HepG2 (cell line): ENCODE measurements around the gene USP32. TPM values are rescaled to one million over a fixed set of nuclear protein-coding genes. Genes with fewer than 3 reads are reported as not detected.

ENCODE experiments used
- ATAC-seq: fragments of 200-7000 bp; cut with Tn5 transposase; 3 replicates; pipeline ENCODE4 v1.9.1; 2020; ENCODE audit warnings: mild to moderate bottlenecking, moderate library complexity
- BruUV-seq: library from RNA; stranded (reverse); fragments of 400-500 nt; replicated peaks from 2 replicates; lab custom pipeline; 2021; lab: Mats Ljungman, UMichigan
- CTCF ChIA-PET: fragments of 300-600 bp; formaldehyde crosslinking; extraction: SDS; loops from one replicate; lab custom pipeline; 2021; ENCODE audit warnings: low total read pairs, inconsistent platforms, low intra/inter-chr PET ratio; lab: Yijun Ruan, JAX
- POLR2A ChIA-PET: fragments of 350-600 bp; sonication (Branson Sonifier 250); formaldehyde crosslinking; loops from one replicate; lab custom pipeline; 2020; ENCODE audit warnings: antibody characterized with exemption, inconsistent platforms; lab: Yijun Ruan, JAX
- DNase-seq: peaks from one replicate; pipeline ENCODE4 v3.0.0-alpha.2; 2015; ENCODE audit warnings: low spot score
- FAIRE-seq: peaks from 3 replicates; lab custom pipeline; 2011; peaks lifted over from hg19 to GRCh38; lab: Jason Lieb, UNC
- H2AFZ ChIP-seq: one replicate; pipeline ENCODE4 v1.6.1; 2011; ENCODE audit warnings: low read length, inconsistent platforms
- H3K27ac ChIP-seq: fragments of 300-600 bp; 3 replicates; pipeline ENCODE4 v1.8.0; 2011; ENCODE audit warnings: mixed run types, mild to moderate bottlenecking, mixed read lengths, low read length, inconsistent platforms; ENCODE audit not compliant: insufficient read depth; ENCODE audit errors: extremely low read length
- H3K27me3 ChIP-seq, 2 experiments: fragments of 200-600 bp in 1 of 2; 2 replicates in 1 of 2; 3 replicates in 1 of 2; pipeline versions ENCODE4 v1.6.0 to v1.8.0; 2011; ENCODE audit warnings: low read length in 2 of 2, mild to moderate bottlenecking in 2 of 2, moderate library complexity in 2 of 2, inconsistent platforms in 1 of 2; ENCODE audit not compliant: insufficient read depth in 2 of 2, control insufficient read depth in 1 of 2
- H3K36me3 ChIP-seq, 2 experiments: fragments of 200-600 bp in 1 of 2; replicated peaks in 1 of 2; 2 replicates in 1 of 2; 3 replicates in 1 of 2; pipeline versions ENCODE4 v1.5.1 to v1.8.0; 2011; ENCODE audit warnings: low read length in 2 of 2, inconsistent platforms in 1 of 2; ENCODE audit not compliant: insufficient read depth in 2 of 2, control insufficient read depth in 1 of 2
- H3K4me1 ChIP-seq: 2 replicates; pipeline ENCODE4 v1.5.1; 2012; ENCODE audit warnings: low read length, inconsistent platforms; ENCODE audit not compliant: insufficient read depth
- H3K4me2 ChIP-seq: 2 replicates; pipeline ENCODE4 v1.6.0; 2011; ENCODE audit warnings: low read depth, low read length, inconsistent platforms
- H3K4me3 ChIP-seq, 3 experiments: fragments of 200-600 bp in 1 of 3; sonication (generic), shearing (Covaris generic) in 1 of 3; replicated peaks in 1 of 3; 2 replicates each; pipeline ENCODE4 v1.5.1; 2011 to 2016; ENCODE audit warnings: low read length in 3 of 3, inconsistent platforms in 2 of 3, low read depth in 2 of 3, mild to moderate bottlenecking in 2 of 3, control low read depth in 1 of 3, mixed read lengths in 1 of 3; ENCODE audit not compliant: insufficient read depth in 1 of 3
- H3K79me2 ChIP-seq: one replicate; pipeline ENCODE4 v1.6.1; 2011; ENCODE audit warnings: low read length, inconsistent platforms; ENCODE audit not compliant: insufficient read depth
- H3K9ac ChIP-seq: 2 replicates; pipeline ENCODE4 v1.6.0; 2011; ENCODE audit warnings: mild to moderate bottlenecking, low read depth, low read length, inconsistent platforms; ENCODE audit not compliant: insufficient read depth
- H3K9me3 ChIP-seq: 2 replicates; pipeline ENCODE4 v1.5.1; 2012; ENCODE audit warnings: mild to moderate bottlenecking, low read length
- H4K20me1 ChIP-seq: 2 replicates; pipeline ENCODE4 v1.6.0; 2011; ENCODE audit warnings: inconsistent platforms, mild to moderate bottlenecking, low read length, moderate library complexity; ENCODE audit not compliant: insufficient read depth
- HINFP ChIP-seq: sonication (generic); formaldehyde crosslinking; IDR thresholded peaks from 2 replicates; pipeline ENCODE4 v1.4.0; 2020; ENCODE audit warnings: low read depth, mild to moderate bottlenecking, missing genetic modification reagents
- HNRNPL ChIP-seq: fragments of 200-400 bp; formaldehyde crosslinking; IDR thresholded peaks from 2 replicates; pipeline ENCODE4 v1.6.1; 2017; ENCODE audit warnings: mild to moderate bottlenecking, low read depth, low read length
- ZNF234 ChIP-seq: sonication (generic); formaldehyde crosslinking; conservative IDR thresholded peaks from 2 replicates; pipeline ENCODE4 v1.5.1; 2020; ENCODE audit warnings: mild to moderate bottlenecking, missing genetic modification reagents
- ZNF367 ChIP-seq: sonication (generic); formaldehyde crosslinking; IDR thresholded peaks from 2 replicates; pipeline ENCODE4 v1.4.0; 2020; ENCODE audit warnings: missing genetic modification reagents, borderline replicate concordance
- WGBS: methylation state at CpG from one replicate; pipeline ENCODE4 v1.1.6; 2017; ENCODE audit warnings: low lambda C conversion rate; 5-methylcytosine and 5-hydroxymethylcytosine counted together
- in situ Hi-C: cut with HindIII; loops from 2 replicates; pipeline ENCODE4 v1.10.0; 2017; ENCODE audit warnings: low pct_unique_long_range_greater_than_20kb; ENCODE audit not compliant: extremely low pct_ligation_motif_present
- intact Hi-C: fragments of 100-400 bp; cut with micrococcal nuclease; formaldehyde crosslinking; loops from one replicate; pipeline ENCODE4 v1.10.0; 2022; ENCODE audit not compliant: unreplicated experiment
- polyA plus RNA-seq, 8 experiments: library from polyadenylated mRNA; depleted of rRNA in 3 of 8; stranded (reverse) in 7 of 8; unstranded in 1 of 8; fragments of >200 nt; fragmentation: Illumina TruSeq in 4 of 8; extraction: Trizol in 4 of 8; gene quantifications; 2 replicates each; pipeline versions ENCODE4 v1.2.1 to v1.2.3, GENCODE V29; 2011 to 2016; ENCODE audit warnings: low read depth in 4 of 8, missing spikeins in 1 of 8, mixed read lengths in 1 of 8; ENCODE audit not compliant: insufficient read depth in 1 of 8
- total RNA-seq, 5 experiments: library from RNA; depleted of rRNA; stranded (reverse); fragments of >200 nt; fragmentation: Illumina TruSeq; extraction: Trizol; gene quantifications; 2 replicates each; pipeline ENCODE4 v1.2.3, GENCODE V29; 2016; ENCODE audit warnings: low read depth in 1 of 5

USP32 gene
- total and polyA plus RNA-seq, 2 of the 13 experiments (the other 11 are each of a cell fraction or from before 2014, with no cell fraction given) = 24.9 to 39.9 TPM

GRCh38 chr17:60328679-60329078, 63.3 kb downstream of the USP32 start (continued):
- TF ChIP-seq ZNF367 (CRISPR knock-in tag) = no peak
- TF ChIP-seq HINFP = no peak

- Histone ChIP-seq H3K4me3 (no peak overlapping the region), H4K20me1 (no peaks in the 10 kb centered on the region), H3K4me2 (no peak overlapping the region), H3K9me3 (no peaks in the 10 kb centered on the region), H3K4me1 (peaks cover 15% of the 10 kb centered on the region), H3K36me3 (peaks cover 0 to 2% of the 10 kb centered on the region in 2 experiments; a peak in 3 of 5 replicates), H3K79me2 (peaks cover 1% of the 10 kb centered on the region), H3K27ac (no peak overlapping the region), H3K9ac (no peak overlapping the region)
- no TSS peak for BruUV-seq
- no peak for DNase-seq
- no peak for TF ChIP-seq HNRNPL
- TF ChIP-seq ZNF234 = no peak
- TF ChIP-seq, all 625 proteins: peak for 0
- H2AFZ ChIP-seq = no peak overlapping the region
- ATAC-seq (peak; percentile 35; the same call in 2 of the 3 replicates), FAIRE-seq (no peak)
- no peaks in the 10 kb centered on the region for H3K27me3 ChIP-seq
- ChIA-PET POLR2A (interaction anchor here (0.9 kb wide), 1 partner anchor 64 kb away, joined by 4 read pairs; the partner anchor contains the start of gene USP32), CTCF (no interaction called here)
- intact Hi-C loops = loop anchor here (10.0 kb wide), 1 partner anchor 47 kb away; no protein-coding TSS in a partner anchor
- in situ Hi-C loops = no loop called here
- WGBS = 100% methylated on average over 3 of the region's 4 CpGs
Observed at GRCh38 chr17:60327901-60328273, 64.0 kb downstream of the USP32 start.
